Fibroblast of lung (primary cell): Measurements from ENCODE around the gene GDF2.

Experiments used
- EZH2 ChIP-seq: IDR thresholded peaks from 2 replicates; pipeline ENCODE4 v1.5.1; 2012; ENCODE audit warnings: low read length, control low read depth, mild to moderate bottlenecking; ENCODE audit errors: missing control alignments
- TF ChIP-seq, protein P1 (sequence below), 2 donors: IDR thresholded peaks in 1 of 2; conservative IDR thresholded peaks in 1 of 2; 1 replicate in 1 of 2; 2 replicates in 1 of 2; pipeline ENCODE4 v1.5.1; 2011 to 2012; ENCODE audit warnings: low read length in 2 of 2, control low read depth in 1 of 2, inconsistent platforms in 1 of 2, low read depth in 1 of 2, mild to moderate bottlenecking in 1 of 2

DNA sequence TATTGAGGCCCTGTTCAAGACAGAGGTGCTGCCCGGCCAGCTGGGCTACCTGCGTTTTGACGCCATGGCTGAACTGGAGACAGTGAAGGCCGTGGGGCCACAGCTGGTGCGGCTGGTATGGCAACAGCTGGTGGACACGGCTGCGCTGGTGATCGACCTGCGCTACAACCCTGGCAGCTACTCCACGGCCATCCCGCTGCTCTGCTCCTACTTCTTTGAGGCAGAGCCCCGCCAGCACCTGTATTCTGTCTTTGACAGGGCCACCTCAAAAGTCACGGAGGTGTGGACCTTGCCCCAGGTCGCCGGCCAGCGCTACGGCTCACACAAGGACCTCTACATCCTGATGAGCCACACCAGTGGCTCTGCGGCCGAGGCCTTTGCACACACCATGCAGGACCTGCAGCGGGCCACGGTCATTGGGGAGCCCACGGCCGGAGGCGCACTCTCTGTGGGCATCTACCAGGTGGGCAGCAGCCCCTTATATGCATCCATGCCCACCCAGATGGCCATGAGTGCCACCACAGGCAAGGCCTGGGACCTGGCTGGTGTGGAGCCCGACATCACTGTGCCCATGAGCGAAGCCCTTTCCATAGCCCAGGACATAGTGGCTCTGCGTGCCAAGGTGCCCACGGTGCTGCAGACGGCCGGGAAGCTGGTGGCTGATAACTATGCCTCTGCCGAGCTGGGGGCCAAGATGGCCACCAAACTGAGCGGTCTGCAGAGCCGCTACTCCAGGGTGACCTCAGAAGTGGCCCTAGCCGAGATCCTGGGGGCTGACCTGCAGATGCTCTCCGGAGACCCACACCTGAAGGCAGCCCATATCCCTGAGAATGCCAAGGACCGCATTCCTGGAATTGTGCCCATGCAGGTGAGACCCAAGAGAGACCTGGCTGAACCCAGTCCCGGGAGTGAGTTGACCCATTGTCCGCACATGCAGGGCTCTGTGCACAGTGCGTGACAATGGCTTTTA lies 28.7 kb downstream of the GDF2 start:
- TF ChIP-seq, protein P1, sequence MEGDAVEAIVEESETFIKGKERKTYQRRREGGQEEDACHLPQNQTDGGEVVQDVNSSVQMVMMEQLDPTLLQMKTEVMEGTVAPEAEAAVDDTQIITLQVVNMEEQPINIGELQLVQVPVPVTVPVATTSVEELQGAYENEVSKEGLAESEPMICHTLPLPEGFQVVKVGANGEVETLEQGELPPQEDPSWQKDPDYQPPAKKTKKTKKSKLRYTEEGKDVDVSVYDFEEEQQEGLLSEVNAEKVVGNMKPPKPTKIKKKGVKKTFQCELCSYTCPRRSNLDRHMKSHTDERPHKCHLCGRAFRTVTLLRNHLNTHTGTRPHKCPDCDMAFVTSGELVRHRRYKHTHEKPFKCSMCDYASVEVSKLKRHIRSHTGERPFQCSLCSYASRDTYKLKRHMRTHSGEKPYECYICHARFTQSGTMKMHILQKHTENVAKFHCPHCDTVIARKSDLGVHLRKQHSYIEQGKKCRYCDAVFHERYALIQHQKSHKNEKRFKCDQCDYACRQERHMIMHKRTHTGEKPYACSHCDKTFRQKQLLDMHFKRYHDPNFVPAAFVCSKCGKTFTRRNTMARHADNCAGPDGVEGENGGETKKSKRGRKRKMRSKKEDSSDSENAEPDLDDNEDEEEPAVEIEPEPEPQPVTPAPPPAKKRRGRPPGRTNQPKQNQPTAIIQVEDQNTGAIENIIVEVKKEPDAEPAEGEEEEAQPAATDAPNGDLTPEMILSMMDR (conservative IDR thresholded peaks at IDR 0.05 in 1 of 2, IDR thresholded peaks at IDR 0.05 in 1 of 2; ENCODE audit: low read depth in 1 of 2, low read length in 2 of 2): no peak
- no peak for TF ChIP-seq EZH2
